A549 (cell line): ENCODE data around the gene VDR.

Experiments used
- JUNB ChIP-seq: fragments of >200 bp; sonication (Bioruptor Twin); formaldehyde crosslinking; IDR thresholded peaks from 2 replicates; pipeline ENCODE4 v1.6.1; 2016
- KDM1A ChIP-seq: fragments of 200-600 bp; sonication (generic); IDR thresholded peaks from 2 replicates; pipeline ENCODE4 v1.6.1; 2016; ENCODE audit warnings: low read depth, mild to moderate bottlenecking
- KDM5A ChIP-seq: fragments of 200-600 bp; sonication (generic); IDR thresholded peaks from 2 replicates; pipeline ENCODE4 v1.6.1; 2016; ENCODE audit warnings: antibody characterized with exemption, mild to moderate bottlenecking
- MAFK ChIP-seq: fragments of 450-650 bp; IDR thresholded peaks from 2 replicates; pipeline ENCODE4 v1.6.1; 2014; ENCODE audit not compliant: partially characterized antibody
- MAZ ChIP-seq: fragments of 150-350 bp; IDR thresholded peaks from 2 replicates; pipeline ENCODE4 v1.6.1; 2014; ENCODE audit warnings: antibody characterized with exemption, low read depth, low read length, borderline replicate concordance
- NR3C1 ChIP-seq: fragments of >200 bp; sonication (Bioruptor Twin); formaldehyde crosslinking; IDR thresholded peaks from 3 replicates; pipeline ENCODE4 v1.6.1; 2017
- SMC3 ChIP-seq: fragments of >200 bp; sonication (Bioruptor Twin); formaldehyde crosslinking; IDR thresholded peaks from 3 replicates; pipeline ENCODE4 v1.6.1; 2018; ENCODE audit warnings: inconsistent platforms
- TF ChIP-seq, protein P1 (sequence below): fragments of >200 bp; sonication (Bioruptor Twin); formaldehyde crosslinking; IDR thresholded peaks from 3 replicates; pipeline ENCODE4 v1.5.1; 2016

- no peak for TF ChIP-seq KDM1A
- TF ChIP-seq SMC3: no peak
- no peak for TF ChIP-seq NR3C1
- no peak for TF ChIP-seq JUNB
- TF ChIP-seq, protein P1, sequence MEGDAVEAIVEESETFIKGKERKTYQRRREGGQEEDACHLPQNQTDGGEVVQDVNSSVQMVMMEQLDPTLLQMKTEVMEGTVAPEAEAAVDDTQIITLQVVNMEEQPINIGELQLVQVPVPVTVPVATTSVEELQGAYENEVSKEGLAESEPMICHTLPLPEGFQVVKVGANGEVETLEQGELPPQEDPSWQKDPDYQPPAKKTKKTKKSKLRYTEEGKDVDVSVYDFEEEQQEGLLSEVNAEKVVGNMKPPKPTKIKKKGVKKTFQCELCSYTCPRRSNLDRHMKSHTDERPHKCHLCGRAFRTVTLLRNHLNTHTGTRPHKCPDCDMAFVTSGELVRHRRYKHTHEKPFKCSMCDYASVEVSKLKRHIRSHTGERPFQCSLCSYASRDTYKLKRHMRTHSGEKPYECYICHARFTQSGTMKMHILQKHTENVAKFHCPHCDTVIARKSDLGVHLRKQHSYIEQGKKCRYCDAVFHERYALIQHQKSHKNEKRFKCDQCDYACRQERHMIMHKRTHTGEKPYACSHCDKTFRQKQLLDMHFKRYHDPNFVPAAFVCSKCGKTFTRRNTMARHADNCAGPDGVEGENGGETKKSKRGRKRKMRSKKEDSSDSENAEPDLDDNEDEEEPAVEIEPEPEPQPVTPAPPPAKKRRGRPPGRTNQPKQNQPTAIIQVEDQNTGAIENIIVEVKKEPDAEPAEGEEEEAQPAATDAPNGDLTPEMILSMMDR: no peak
- no peak for TF ChIP-seq MAZ
- TF ChIP-seq KDM5A: no peak
- TF ChIP-seq MAFK: no peak
Observed at GRCh38 chr12:47868041-47868440, 36.8 kb downstream of the VDR start.
